OCI-LY3 (cell line): Measurements from ENCODE around the gene RNU4-1.

Experiments
- H2AFZ ChIP-seq: fragments of 200-600, 300-600 bp; shearing (Covaris generic); 2 replicates; pipeline ENCODE4 v1.6.0; 2014; ENCODE audit warnings: antibody characterized with exemption, low read depth, low read length
- H3K27ac ChIP-seq: fragments of 200-600, 300-600 bp; sonication (generic); 2 replicates; pipeline ENCODE4 v1.5.1; 2014; ENCODE audit warnings: mild to moderate bottlenecking, low read length, moderate library complexity, mixed read lengths
- H3K27me3 ChIP-seq: fragments of 200-600, 300-600 bp; sonication (generic); 2 replicates; pipeline ENCODE4 v1.6.1; 2014; ENCODE audit warnings: low read depth, low read length, mixed read lengths
- H3K36me3 ChIP-seq: fragments of 200-600, 300-600 bp; sonication (generic); replicated peaks from 2 replicates; pipeline ENCODE3; 2014; ENCODE audit warnings: low read depth, low read length, mixed read lengths
- H3K4me1 ChIP-seq: fragments of 300-600, 200-600 bp; sonication (generic); 2 replicates; pipeline ENCODE4 v1.6.1; 2014; ENCODE audit warnings: low read length, mixed read lengths
- H3K4me2 ChIP-seq: fragments of 200-600, 300-600 bp; sonication (generic); 2 replicates; pipeline ENCODE4 v1.6.1; 2014; ENCODE audit warnings: low read length, mixed read lengths
- H3K4me3 ChIP-seq: fragments of 300-600, 200-600 bp; sonication (generic); 2 replicates; pipeline ENCODE4 v1.5.1; 2014; ENCODE audit warnings: antibody characterized with exemption, mild to moderate bottlenecking, low read length, moderate library complexity
- H3K79me2 ChIP-seq: fragments of 300-600, 200-600 bp; shearing (Covaris generic); 2 replicates; pipeline ENCODE4 v1.6.1; 2014; ENCODE audit warnings: mild to moderate bottlenecking, low read length, mixed read lengths
- H3K9ac ChIP-seq: fragments of 300-600, 200-600 bp; shearing (Covaris generic); 2 replicates; pipeline ENCODE4 v1.6.0; 2014; ENCODE audit warnings: mild to moderate bottlenecking, low read length, moderate library complexity
- H3K9me3 ChIP-seq: fragments of 200-600, 300-600 bp; shearing (Covaris generic); 2 replicates; pipeline ENCODE4 v1.6.1; 2014; ENCODE audit warnings: low read length, mixed read lengths; ENCODE audit not compliant: insufficient read depth
- H4K20me1 ChIP-seq: fragments of 200-600, 300-600 bp; sonication (generic); 2 replicates; pipeline ENCODE4 v1.6.1; 2016; ENCODE audit warnings: low read length, mixed read lengths; ENCODE audit not compliant: insufficient read depth
- CTCF ChIP-seq: fragments of 200-600, 300-600 bp; sonication (generic); IDR thresholded peaks from 2 replicates; pipeline ENCODE4 v1.5.1; 2014; ENCODE audit warnings: antibody characterized with exemption, low read length, low read depth
- EZH2phosphoT487 ChIP-seq: fragments of 200-600 bp; shearing (Covaris generic); IDR thresholded peaks from 2 replicates; pipeline ENCODE4 v1.6.1; 2018; ENCODE audit warnings: antibody characterized with exemption, mixed run types, low read depth

Gene RNU4-1

GRCh38 chr12:120286768-120287490 is 6.1 kb downstream of the RNU4-1 start:
- Histone ChIP-seq H4K20me1 (no peaks in the 10 kb centered on the region), H3K9ac (no peak overlapping the region), H3K79me2 (no peaks in the 10 kb centered on the region), H3K4me1 (peaks cover 6% of the 10 kb centered on the region), H2AFZ (no peak overlapping the region), H3K36me3 (no peaks in the 10 kb centered on the region), H3K9me3 (no peaks in the 10 kb centered on the region), H3K4me3 (no peak overlapping the region), H3K27me3 (no peaks in the 10 kb centered on the region), H3K4me2 (no peak overlapping the region), H3K27ac (no peak overlapping the region)
- TF ChIP-seq CTCF (no peak), EZH2phosphoT487 (no peak)

- no peak overlapping the region for H3K4me2 ChIP-seq
Observed at GRCh38 chr12:120284381-120284780, 8.7 kb downstream of the RNU4-1 start.

GRCh38 chr12:120283318-120283717 is 9.7 kb downstream of the RNU4-1 start:
- Histone ChIP-seq H3K4me3 (no peak overlapping the region), H3K79me2 (no peaks in the 10 kb centered on the region), H2AFZ (no peak overlapping the region), H3K27ac (no peak overlapping the region), H3K4me1 (no peaks in the 10 kb centered on the region), H3K9me3 (0 out of 2 replicates have a peak, but pooled peaks cover 3% of the 10 kb centered on the region), H3K36me3 (no peaks in the 10 kb centered on the region), H3K27me3 (no peaks in the 10 kb centered on the region), H3K4me2 (no peak overlapping the region), H4K20me1 (no peaks in the 10 kb centered on the region), H3K9ac (no peak overlapping the region)
- no peak for TF ChIP-seq CTCF
- TF ChIP-seq EZH2phosphoT487: no peak

More at GRCh38 chr12:120284381-120284780, 8.7 kb downstream of the RNU4-1 start:
- H3K4me1 ChIP-seq: no peaks in the 10 kb centered on the region
- H2AFZ ChIP-seq: no peak overlapping the region
- no peaks in the 10 kb centered on the region for H3K36me3 ChIP-seq
- no peak overlapping the region for H3K4me3 ChIP-seq
- no peaks in the 10 kb centered on the region for H3K27me3 ChIP-seq
- no peaks in the 10 kb centered on the region for H3K9me3 ChIP-seq
- no peaks in the 10 kb centered on the region for H4K20me1 ChIP-seq
- H3K27ac ChIP-seq: no peak overlapping the region
- H3K79me2 ChIP-seq: no peaks in the 10 kb centered on the region
- no peak for TF ChIP-seq EZH2phosphoT487
- H3K9ac ChIP-seq: no peak overlapping the region

- 0 out of 2 replicates have a peak, but pooled peaks cover 3% of the 10 kb centered on the region for H3K9me3 ChIP-seq
- no peaks in the 10 kb centered on the region for H3K79me2 ChIP-seq
- H3K27me3 ChIP-seq: 0 out of 2 replicates have a peak, but pooled peaks cover 3% of the 10 kb centered on the region
- H3K4me2 ChIP-seq: no peak overlapping the region
- no peak overlapping the region for H3K27ac ChIP-seq
- no peaks in the 10 kb centered on the region for H3K36me3 ChIP-seq
- no peak for TF ChIP-seq CTCF
- no peak for TF ChIP-seq EZH2phosphoT487
- no peak overlapping the region for H3K4me3 ChIP-seq
- no peak overlapping the region for H2AFZ ChIP-seq
- no peaks in the 10 kb centered on the region for H3K4me1 ChIP-seq
- H3K9ac ChIP-seq: no peak overlapping the region
- H4K20me1 ChIP-seq: no peaks in the 10 kb centered on the region
Observed at GRCh38 chr12:120278137-120279069, 14.6 kb downstream of the RNU4-1 start.
